ENCODE measurements around the gene SULF2.

DNA sequence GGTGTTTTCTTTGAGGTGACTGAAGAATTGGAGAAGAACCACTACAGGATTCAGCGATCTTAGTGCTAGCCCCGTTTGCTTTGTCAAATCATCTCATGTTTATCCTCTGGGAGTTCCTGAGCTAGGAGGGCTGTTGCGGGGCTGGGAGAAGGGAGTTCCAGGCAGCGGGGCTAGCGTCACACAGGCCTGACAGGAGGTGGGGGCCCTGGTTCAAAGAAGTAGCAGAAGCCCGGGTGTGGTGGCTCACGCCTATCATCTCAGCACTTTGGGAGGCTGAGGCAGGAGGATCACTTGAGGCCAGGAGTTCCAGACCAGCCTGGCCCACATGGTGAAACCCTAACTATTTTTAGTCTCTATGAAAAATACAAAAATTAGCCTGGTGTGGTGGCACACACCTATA is 33.2 kb upstream of the SULF2 start:
- no peak for TF ChIP-seq GATA3 (IDR thresholded peaks at IDR 0.05; ENCODE audit: low read depth, low read length)
- no peak for TF ChIP-seq GATA2 (IDR thresholded peaks at IDR 0.05; ENCODE audit: low read depth, low read length)

Measured in SH-SY5Y (cell line).